ENCODE results near the gene CACTIN. TPM values are rescaled to one million over a fixed set of nuclear protein-coding genes. Genes with fewer than 3 reads are reported as not detected.
"Not testable (repeated sequence)": the region's sequence is repeated elsewhere in the genome, so short reads cannot be mapped to it uniquely, and the experiment has no call there.

CACTIN gene
- total and polyA plus RNA-seq, 9 donors, result 2.7 to 39.1 (median 28.8) TPM

GRCh38 chr19:3570606-3571011, 56.0 kb downstream of the CACTIN start:
- 82 to 89% (median 84%) methylated on average over 7 of the region's 7 CpGs for WGBS, 3 donors
- Histone ChIP-seq H3K27ac (no peak overlapping the region), H3K4me1 (ENCODE audit: insufficient read depth) (peaks cover 7% of the 10 kb centered on the region), H3K36me3 (no peaks in the 10 kb centered on the region), H3K4me3 (no peak overlapping the region), H3K27me3 (no peaks in the 10 kb centered on the region), H3K9me3 (no peaks in the 10 kb centered on the region)
- intact Hi-C loops (cut with DNase I), result no loop called here
- TF ChIP-seq POLR2A (IDR thresholded peaks at IDR 0.05), result no peak
- no peak for TF ChIP-seq EP300 (IDR thresholded peaks at IDR 0.05)
- TF ChIP-seq CTCF (IDR thresholded peaks at IDR 0.05), result no peak
- DNase-seq, result no peak

- intact Hi-C loops (cut with DNase I); H3K4me3 ChIP-seq; H3K4me1 ChIP-seq (ENCODE audit: insufficient read depth); H3K27me3 ChIP-seq; DNase-seq; H3K36me3 ChIP-seq; H3K9me3 ChIP-seq; H3K27ac ChIP-seq: not testable (repeated sequence)
- WGBS, 3 donors, result 83 to 85% (median 84%) methylated on average over 11 of the region's 11 CpGs
Measured at GRCh38 chr19:3570042-3570441, 56.5 kb downstream of the CACTIN start.

GRCh38 chr19:3565139-3565538, 61.5 kb downstream of the CACTIN start:
- Histone ChIP-seq H3K9me3 (no peaks in the 10 kb centered on the region), H3K36me3 (no peaks in the 10 kb centered on the region), H3K27me3 (no peaks in the 10 kb centered on the region), H3K4me3 (no peak overlapping the region), H3K27ac (no peak overlapping the region), H3K4me1 (ENCODE audit: insufficient read depth) (no peaks in the 10 kb centered on the region)
- TF ChIP-seq CTCF (IDR thresholded peaks at IDR 0.05), result no peak
- TF ChIP-seq POLR2A (IDR thresholded peaks at IDR 0.05), result no peak
- TF ChIP-seq EP300 (IDR thresholded peaks at IDR 0.05), result no peak
- intact Hi-C loops (cut with DNase I), result no loop called here
- no peak for DNase-seq
- WGBS, 3 donors, result 75 to 77% (median 76%) methylated on average over 19 of the region's 19 CpGs

- no peak overlapping the region for H3K27ac ChIP-seq
- no peaks in the 10 kb centered on the region for H3K36me3 ChIP-seq
- intact Hi-C loops (cut with DNase I), result no loop called here
- no peaks in the 10 kb centered on the region for H3K4me1 ChIP-seq (ENCODE audit: insufficient read depth)
- no peak overlapping the region for H3K4me3 ChIP-seq
- no peak for DNase-seq
- no peaks in the 10 kb centered on the region for H3K9me3 ChIP-seq
- WGBS, 3 donors, result 75 to 82% (median 81%) methylated on average over 17 of the region's 17 CpGs
- TF ChIP-seq CTCF (IDR thresholded peaks at IDR 0.05) (no peak), POLR2A (IDR thresholded peaks at IDR 0.05) (no peak), EP300 (IDR thresholded peaks at IDR 0.05) (no peak)
- H3K27me3 ChIP-seq, result no peaks in the 10 kb centered on the region
Measured at GRCh38 chr19:3563709-3564524, 62.7 kb downstream of the CACTIN start.

Small RNAs within 50 kb of the gene (small RNA-seq; reads per million reads assigned to genes)
- not detected for gene AC005786.1

Other genes starting within 250 kb of the CACTIN start
- gene SMIM24, start 146.3 kb downstream of the CACTIN start, total RNA-seq, result 1 to 10 TPM in 2 of 7 donors, under 1 TPM in 2, not detected in 3; 0.30 to 2.6 (median 1.5) TPM
- 1 to 10 TPM in 1 of 2 donors, under 1 TPM in 1; 0.10 to 1.2 TPM for gene SMIM24, start 146.3 kb downstream of the CACTIN start, polyA plus RNA-seq
- under 1 TPM in 1 of 7 donors, not detected in 6; 0.92 TPM for gene SMIM44, start 143.3 kb downstream of the CACTIN start, total RNA-seq
- not detected for gene SMIM44, start 143.3 kb downstream of the CACTIN start, polyA plus RNA-seq
- gene DOHH, start 126.1 kb downstream of the CACTIN start, total RNA-seq, result 10 to 100 TPM in 3 of 7 donors, 1 to 10 TPM in 4; 7.1 to 14.5 (median 8.0) TPM
- 1 to 10 TPM in 1 of 2 donors, not detected in 1; 9.1 TPM for gene DOHH, start 126.1 kb downstream of the CACTIN start, polyA plus RNA-seq
- gene FZR1, start 120.5 kb downstream of the CACTIN start, total RNA-seq, result 10 to 100 TPM; 20.6 to 54.9 (median 49.3) TPM
- gene FZR1, start 120.5 kb downstream of the CACTIN start, polyA plus RNA-seq, result 10 to 100 TPM in 1 of 2 donors, 1 to 10 TPM in 1; 3.9 to 33.5 TPM
- gene TEKTIP1, start 87.6 kb downstream of the CACTIN start, total RNA-seq, result 1 to 10 TPM in 6 of 7 donors, not detected in 1; 1.2 to 5.6 (median 3.8) TPM
- under 1 TPM in 1 of 2 donors, not detected in 1; 0.54 TPM for gene TEKTIP1, start 87.6 kb downstream of the CACTIN start, polyA plus RNA-seq
- gene MFSD12, start 69.2 kb downstream of the CACTIN start, total RNA-seq, result 100 to 1,000 TPM in 1 of 7 donors, 10 to 100 TPM in 6; 19.2 to 104 (median 36.9) TPM
- gene MFSD12, start 69.2 kb downstream of the CACTIN start, polyA plus RNA-seq, result 10 to 100 TPM; 17.4 to 21.1 TPM
- 100 to 1,000 TPM in 1 of 7 donors, 10 to 100 TPM in 6; 44.5 to 109 (median 60.3) TPM for gene HMG20B, start 53.8 kb downstream of the CACTIN start, total RNA-seq
- gene HMG20B, start 53.8 kb downstream of the CACTIN start, polyA plus RNA-seq, result 10 to 100 TPM; 33.2 to 71.0 TPM
- gene GIPC3, start 41.3 kb downstream of the CACTIN start, total RNA-seq, result under 1 TPM; 0.11 to 0.66 (median 0.35) TPM
- 1 to 10 TPM in 1 of 2 donors, under 1 TPM in 1; 0.52 to 3.3 TPM for gene GIPC3, start 41.3 kb downstream of the CACTIN start, polyA plus RNA-seq
- gene TBXA2R, start 19.9 kb downstream of the CACTIN start, total RNA-seq, result 1 to 10 TPM; 1.1 to 3.7 (median 1.8) TPM
- gene TBXA2R, start 19.9 kb downstream of the CACTIN start, polyA plus RNA-seq, result 1 to 10 TPM; 1.3 to 1.5 TPM
- gene PIP5K1C, start 73.7 kb upstream of the CACTIN start, total RNA-seq, result 10 to 100 TPM; 11.3 to 41.7 (median 32.9) TPM
- gene PIP5K1C, start 73.7 kb upstream of the CACTIN start, polyA plus RNA-seq, result 10 to 100 TPM in 1 of 2 donors, 1 to 10 TPM in 1; 6.0 to 23.3 TPM
- 10 to 100 TPM in 1 of 7 donors, 1 to 10 TPM in 3, under 1 TPM in 2, not detected in 1; 0.18 to 24.4 (median 3.0) TPM for gene TJP3, start 81.6 kb upstream of the CACTIN start, total RNA-seq
- gene TJP3, start 81.6 kb upstream of the CACTIN start, polyA plus RNA-seq, result under 1 TPM in 1 of 2 donors, not detected in 1; 0.46 TPM
- gene APBA3, start 134.9 kb upstream of the CACTIN start, total RNA-seq, result 10 to 100 TPM; 18.1 to 25.4 (median 21.5) TPM
- 10 to 100 TPM in 1 of 2 donors, under 1 TPM in 1; 0.88 to 19.9 TPM for gene APBA3, start 134.9 kb upstream of the CACTIN start, polyA plus RNA-seq
- gene MRPL54, start 135.9 kb upstream of the CACTIN start, total RNA-seq, result 100 to 1,000 TPM in 2 of 7 donors, 10 to 100 TPM in 5; 42.4 to 113 (median 64.4) TPM
- 10 to 100 TPM; 14.5 to 80.8 TPM for gene MRPL54, start 135.9 kb upstream of the CACTIN start, polyA plus RNA-seq
- gene RAX2, start 145.4 kb upstream of the CACTIN start, total RNA-seq, result under 1 TPM in 1 of 7 donors, not detected in 6; 0.13 TPM
- gene RAX2, start 145.4 kb upstream of the CACTIN start, polyA plus RNA-seq, result under 1 TPM in 1 of 2 donors, not detected in 1; 0.13 TPM
- gene MATK, start 159.6 kb upstream of the CACTIN start, total RNA-seq, result 1 to 10 TPM in 3 of 7 donors, under 1 TPM in 4; 0.40 to 1.4 (median 0.98) TPM
- under 1 TPM; 0.25 to 0.44 TPM for gene MATK, start 159.6 kb upstream of the CACTIN start, polyA plus RNA-seq
- gene ZFR2, start 242.2 kb upstream of the CACTIN start, total RNA-seq, result under 1 TPM in 5 of 7 donors, not detected in 2; 0.05 to 0.25 (median 0.11) TPM
- gene ZFR2, start 242.2 kb upstream of the CACTIN start, polyA plus RNA-seq, result under 1 TPM in 1 of 2 donors, not detected in 1; 0.17 TPM